ENCODE data around the gene PLCB4.
"Not testable (repeated sequence)": the region's sequence is repeated elsewhere in the genome, so short reads cannot be mapped to it uniquely, and the experiment has no call there.

Gene PLCB4

DNA sequence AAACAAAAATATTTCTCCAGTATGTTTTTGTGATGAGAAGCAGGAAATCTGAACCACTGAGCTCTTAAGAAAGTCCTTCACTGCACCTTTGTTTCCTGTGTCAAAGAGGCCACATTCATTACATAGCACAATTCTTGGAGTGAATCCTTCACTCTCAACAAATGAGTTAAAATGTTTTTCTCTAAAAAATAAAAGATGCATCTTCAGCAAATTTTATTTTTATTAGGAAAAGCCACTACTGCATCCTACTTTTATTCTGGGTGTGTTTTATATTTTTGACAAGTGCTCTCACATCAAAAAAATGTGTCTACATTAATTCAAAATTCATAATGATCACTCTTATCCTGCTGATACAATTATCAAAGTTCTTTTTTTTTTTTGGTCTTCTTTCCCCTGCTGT lies 76.3 kb downstream of the PLCB4 start:
- no peak for DNase-seq

DNA sequence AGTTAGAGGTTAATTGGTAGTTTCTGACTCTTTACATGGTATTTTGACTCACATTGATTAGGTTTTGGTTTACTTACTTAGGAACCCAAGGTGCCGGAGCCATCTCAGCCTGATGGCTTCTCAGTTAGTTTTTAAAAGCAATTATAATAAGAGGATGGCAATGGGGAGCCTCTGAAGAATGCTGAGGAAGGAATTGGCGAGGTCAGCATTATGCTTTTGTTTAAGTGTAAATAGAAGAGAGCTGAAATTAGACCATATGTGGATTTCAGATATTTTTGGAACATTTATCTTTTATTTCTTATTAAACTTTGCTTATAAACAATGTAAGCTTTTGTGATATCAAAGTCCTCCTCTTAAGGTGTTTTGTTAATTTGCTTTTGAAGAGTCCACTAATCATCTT lies 77.8 kb downstream of the PLCB4 start:
- DNase-seq = no peak

DNA sequence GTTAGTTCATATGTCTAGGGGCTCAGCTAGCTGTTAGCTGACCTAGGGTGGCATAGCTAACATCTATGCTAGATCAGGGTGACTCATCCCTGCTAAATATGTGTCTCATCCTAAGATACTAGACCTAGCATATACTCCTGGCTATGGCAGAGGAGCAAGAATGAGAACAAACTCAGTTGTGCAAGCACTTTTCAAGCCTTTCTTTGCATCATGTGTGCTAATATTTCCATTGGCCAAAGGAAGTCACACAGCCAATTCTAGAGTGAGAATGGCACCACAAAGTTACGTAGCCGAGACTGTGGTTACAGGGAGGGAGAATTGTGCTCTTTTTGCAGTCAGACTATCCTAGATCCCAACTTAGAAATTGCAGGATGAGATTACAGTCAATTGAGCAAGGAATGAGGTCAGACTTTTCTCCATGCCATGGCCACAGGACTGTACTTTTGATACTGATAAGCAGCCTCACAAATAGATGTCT lies 78.7 kb downstream of the PLCB4 start:
- no peak for DNase-seq

DNA sequence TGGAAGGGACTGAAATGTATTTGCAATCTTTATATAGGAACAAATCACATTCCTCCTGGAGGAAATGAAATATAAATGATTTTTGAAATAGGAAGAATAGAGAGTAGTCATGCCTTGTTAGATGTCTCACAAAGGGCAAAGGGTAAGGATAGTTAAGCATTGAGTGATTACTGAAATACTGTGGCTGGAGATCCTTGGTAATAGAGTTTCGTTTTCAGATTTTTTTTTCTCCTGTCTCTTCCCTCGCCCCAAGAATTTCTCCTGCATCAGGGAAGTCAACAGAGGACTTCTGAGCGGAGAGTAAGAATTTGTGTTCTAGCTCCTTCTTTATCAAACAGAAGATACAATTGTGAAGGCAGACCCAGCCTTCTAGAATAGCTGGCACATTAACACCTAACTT lies 79.4 kb downstream of the PLCB4 start:
- DNase-seq = no peak

DNA sequence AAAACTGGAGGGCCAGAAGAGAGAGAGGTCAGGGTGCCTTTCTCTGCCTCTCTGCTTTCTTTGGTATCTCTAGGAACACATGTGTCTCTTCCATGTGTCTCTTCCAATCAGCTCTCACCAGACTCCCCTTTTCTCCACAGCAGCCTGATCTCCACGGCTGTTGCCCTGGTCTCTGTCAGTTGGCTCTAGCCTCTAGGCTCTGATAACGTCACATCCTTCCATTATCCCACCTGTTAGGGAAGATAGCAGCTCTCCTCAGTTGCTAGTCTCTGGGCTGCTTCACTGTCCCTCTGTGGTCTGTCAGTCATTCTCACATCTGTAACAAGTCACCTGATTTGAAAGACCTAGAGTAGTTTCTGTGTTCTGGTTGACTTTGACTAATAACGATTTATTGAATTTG lies 80.2 kb downstream of the PLCB4 start:
- DNase-seq = no peak

DNA sequence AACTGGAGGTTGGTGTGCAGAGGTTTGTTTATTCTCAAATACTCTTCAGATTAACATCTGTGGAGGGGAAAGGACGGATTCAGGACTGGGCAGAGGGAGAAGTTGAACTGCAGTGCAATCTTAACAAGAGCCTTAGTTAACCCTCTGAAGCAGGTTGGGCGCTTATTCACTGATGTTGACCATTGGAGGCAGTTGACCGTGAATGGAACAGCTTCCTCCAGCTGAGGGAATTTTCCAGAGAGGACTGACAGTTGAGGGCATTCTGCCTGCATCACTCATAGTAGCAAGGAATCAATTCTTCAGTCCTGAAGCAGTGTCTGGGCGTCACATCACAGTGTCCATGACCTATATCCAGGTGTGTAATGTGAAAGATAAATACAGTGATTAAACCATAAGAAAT lies 80.9 kb downstream of the PLCB4 start:
- no peak for DNase-seq

DNA sequence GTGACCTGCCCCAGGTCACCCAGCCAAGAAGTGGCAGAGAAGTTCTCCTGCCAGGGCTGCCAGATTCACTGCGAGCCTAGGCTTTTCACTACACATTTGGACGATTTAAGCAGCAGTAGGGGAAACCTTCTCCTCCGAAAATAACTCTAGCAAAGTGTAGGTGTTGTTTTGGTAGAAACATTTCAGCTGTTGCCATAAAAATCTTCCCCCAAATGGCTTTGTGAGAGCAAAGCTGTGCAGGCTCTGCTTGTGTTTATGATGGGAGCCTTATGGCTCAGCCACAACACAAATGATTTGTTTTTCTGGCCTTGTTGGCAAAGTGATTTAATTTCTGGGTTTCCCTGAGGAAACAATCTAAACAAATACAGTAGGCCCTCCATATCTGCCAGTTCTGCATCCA lies 81.8 kb downstream of the PLCB4 start:
- no peak for DNase-seq

DNA sequence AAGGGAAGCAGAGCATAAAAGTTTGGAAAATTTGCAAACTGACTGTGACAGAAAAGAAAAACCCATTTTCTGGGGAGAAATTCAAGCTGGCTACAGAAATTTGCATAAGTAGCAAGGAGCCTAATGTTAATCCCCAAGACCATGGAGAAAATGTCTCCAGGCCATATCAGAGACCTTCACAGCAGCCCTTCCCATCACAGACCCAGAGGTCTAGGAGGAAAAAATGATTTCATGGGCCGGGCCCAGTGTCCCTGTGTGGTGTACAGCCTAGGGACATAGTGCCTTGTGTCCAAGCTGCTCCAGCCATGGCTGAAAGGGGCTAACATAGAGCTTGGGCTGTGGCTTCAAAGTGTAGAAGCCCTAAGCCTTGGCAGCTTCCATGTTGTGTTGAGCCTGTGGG lies 83.3 kb downstream of the PLCB4 start:
- DNase-seq = not testable (repeated sequence)

DNA sequence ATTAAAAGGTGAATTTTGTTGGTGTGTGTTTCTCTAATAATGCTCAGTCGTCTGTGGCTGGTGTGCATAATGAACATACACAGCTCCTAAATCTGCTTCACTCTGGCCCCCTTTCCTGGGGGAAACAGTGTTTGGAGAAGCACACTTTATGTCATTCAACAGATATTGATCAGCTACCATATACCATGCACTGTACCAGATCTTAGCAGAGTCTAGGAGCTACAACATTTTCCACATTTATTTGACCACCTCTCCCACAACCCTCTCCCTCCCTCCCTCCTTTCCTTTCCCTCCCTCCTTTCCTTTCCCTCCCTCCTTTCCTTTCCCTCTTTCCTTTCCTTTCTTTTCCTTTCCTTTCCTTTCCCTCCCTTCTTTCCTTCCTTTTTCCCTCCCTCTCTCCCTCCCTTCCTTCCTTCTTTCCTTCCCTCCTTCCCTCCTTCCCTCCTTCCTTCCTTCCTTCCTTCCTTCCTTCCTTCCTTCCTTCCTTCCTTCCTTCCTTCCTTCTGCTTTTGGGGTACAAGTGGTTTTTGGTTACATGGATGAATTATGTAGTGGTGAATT lies 85.7 kb downstream of the PLCB4 start:
- DNase-seq = no peak

DNA sequence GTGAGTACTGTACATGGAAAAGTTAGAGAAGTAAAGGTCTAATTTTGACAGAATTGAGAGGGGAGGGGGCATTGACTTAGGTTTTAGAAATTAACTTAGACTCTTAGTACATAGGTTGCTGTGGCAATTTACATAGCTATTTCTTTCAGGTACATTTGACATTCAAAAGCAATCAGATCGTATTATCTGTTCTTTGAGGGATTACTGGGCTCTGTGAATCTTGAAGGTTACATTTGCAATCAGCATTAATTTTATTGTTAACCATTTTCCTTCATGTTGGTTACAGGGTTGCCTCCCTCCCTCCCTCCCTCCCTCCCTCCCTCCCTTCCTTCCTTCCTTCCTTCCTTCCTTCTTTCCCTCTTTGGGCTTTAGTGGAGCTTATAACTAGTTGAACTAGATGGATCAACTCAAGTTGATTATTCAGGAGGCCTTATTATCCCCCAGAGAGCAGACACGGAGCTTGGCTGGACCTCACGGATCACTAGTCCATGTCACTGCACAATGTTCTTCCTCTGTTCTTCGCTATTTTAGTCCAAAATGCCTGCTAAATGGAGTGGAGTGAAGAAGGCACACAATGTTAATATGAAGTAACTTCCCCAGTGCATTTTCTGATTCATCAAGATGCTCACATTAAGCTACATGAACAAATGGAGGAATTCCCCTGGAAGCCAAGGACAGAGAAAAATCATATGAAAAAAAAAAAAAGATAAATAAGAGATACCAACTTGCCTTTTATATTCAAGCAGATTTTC lies 87.8 kb downstream of the PLCB4 start:
- no peak for DNase-seq

DNA sequence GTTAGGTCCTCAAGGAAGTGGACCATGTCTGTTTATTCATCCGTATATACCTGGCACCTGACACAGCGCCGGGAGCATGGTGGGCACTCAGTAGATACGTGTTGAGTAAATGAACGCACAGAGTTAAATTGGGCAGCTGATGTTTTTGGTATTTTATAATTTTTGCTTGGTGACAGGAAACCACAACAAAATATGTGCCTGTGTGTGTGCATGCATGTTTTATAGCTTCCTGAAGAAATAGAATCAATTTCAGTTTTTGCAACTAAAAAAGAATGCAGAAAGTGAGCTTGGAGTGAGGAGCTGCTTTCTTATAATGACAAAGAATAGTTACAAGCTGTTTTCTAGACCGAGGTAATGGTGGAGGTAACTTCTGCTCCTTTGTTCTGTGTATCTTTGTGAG lies 91.4 kb downstream of the PLCB4 start:
- DNase-seq = no peak

DNA sequence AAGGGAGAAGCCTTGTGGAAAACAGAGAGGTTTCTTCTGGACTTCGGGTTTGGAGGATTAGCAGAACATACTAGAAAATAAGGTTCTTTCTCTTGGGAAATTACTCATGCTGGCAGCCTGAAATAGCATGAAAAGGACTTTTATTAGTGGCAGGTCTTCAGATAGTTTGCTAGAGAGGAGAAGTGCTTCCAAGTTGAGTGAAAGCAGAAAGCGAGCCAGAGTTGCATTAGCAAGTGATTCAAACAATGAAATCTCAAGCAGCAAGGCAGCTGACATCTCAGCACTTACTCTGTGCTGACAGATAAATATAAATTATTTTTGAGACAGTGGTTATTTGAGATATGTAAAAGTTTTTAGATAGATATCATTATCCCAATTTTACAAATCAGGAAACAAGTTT lies 91.9 kb downstream of the PLCB4 start:
- DNase-seq = no peak

DNA sequence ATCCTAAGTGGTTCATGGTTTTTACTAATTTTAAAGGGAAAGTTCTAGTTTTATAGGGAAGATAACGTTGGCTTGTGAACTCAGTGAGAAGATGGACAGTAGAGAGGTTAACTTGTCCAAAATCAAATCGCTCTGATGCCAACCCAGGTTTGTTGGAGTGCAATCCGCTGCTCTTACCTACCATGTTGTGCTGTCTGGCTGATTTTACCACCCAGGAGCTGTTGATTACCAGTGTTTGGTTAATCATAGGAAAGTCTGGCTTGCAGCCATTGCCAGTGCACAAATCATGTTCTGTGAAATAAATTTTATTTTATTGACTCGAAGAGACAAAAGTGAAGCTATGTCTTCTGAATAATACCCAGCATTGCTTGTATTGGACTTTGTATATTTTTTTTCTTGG lies 92.4 kb downstream of the PLCB4 start:
- DNase-seq = no peak

DNA sequence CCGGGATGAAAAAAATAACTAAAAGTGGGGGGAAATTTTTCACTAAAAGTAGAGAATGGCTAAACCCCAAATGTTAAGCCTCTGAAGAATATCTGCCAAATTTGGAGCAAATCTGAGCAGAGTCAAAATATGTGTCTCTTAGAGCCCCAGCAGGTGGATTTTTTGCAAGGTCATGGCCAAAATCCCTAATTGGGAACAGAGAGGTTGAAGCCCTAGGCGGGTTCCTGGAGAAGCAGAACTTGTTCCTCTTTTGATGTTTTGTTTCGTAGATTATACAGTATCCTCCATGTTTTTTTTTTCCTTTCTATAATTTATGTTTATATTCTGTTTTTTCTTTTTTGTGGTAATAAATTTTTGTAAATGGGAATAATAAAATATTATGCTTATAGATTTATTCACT lies 94.4 kb downstream of the PLCB4 start:
- no peak for DNase-seq

DNA sequence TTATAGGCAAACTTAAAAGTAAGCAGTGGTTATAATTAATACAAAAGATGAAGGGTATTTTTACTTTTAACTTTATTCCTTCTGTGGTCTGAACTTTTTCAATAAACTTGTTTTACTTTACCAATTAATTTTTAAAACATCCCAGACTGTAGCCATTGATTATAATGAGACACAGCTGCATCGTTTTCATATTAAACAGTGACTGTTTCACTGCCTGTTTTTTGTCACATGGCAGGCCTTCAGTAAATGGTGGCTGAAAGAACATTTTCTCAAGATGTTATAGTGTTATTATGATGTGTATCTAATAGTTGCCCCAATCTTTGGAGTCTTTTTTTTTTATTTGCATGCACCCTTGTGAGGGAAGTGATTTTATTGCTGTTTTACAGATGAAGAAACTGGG lies 95.1 kb downstream of the PLCB4 start:
- DNase-seq = no peak

DNA sequence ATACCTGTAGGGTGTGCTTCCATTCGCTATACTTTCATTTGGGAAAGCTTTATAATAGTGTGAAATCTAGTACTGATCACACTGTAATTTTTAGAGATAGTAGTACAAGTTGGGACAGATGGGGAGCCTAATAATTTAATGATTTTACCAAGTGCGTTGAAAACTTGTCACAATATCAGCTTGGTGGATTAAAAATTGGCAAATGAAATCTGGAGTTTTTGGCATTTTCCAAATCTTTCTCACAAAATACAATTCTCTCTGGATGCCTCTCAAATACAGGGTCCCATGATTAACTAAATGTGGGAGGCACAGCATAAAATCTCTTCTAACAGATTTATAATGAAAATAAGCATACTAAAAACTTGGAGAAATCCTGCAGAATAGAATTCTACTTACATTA lies 96.4 kb downstream of the PLCB4 start:
- no peak for DNase-seq

DNA sequence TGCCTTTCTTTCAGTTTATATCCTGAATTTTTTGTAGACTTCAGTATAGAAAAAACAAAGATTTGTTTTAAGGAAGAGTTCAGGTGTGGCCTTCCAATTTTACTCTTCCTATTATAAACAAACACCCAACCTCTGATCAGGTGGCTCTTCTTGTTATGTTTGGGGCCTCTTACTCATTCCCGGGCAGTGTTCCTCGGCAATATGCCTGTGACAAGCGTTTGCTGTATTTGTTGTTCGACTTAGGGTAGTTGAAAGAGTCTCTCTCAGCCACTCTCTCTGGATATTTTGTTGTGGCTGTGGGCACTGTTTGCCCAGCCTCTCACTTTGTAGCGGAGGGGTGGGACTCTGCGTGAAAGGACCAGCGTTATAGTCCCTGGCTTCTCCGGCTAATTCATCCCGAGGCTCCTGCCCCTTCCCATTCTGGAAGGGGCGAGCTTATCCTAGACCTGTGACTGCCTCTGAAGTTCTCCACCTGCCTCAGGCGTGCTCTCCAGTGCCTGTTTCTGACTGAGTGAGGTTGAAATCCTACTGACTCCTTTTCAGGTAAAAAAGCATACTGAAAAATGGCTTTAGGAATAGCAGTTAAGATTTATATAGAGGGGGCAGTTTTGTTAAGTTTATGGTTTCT lies 97.4 kb downstream of the PLCB4 start:
- no peak for DNase-seq

DNA sequence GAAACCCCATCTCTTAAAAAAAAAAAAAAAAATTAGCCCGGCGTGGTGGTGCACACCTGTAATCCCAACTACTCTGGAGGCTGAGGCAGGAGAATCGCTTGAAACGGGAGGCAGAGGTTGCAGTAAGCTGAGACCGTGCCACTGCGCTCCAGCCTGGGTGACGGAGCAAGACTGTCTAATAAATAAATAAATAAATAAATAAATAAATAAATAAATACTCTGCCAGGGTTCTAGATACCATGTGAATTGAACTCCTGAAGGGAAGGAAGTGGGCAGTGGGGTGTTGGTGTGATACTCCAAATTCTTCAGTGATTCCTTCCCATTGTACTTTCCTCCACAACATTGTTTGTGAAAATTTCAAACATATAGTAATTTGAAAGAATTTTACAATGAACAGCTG lies 100.5 kb downstream of the PLCB4 start:
- no peak for DNase-seq

DNA sequence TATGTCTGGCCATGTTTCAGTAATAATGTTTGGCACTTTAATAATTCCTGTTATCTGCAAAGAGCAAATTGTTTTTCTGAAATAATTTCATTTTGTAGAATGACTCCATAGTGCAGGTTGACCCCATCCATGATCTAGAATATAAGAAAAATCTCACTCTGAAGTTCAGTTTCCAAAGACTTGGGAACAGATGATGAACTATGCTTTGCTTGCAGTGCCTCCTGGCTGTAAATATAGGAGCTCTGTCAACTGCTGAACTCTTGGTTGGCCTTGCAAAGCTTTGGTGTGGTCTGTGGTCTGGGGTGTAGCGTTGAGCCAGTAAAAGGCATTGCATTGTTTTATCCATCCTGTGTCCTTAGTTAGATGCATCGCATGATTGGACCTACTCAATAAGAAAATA lies 104.0 kb downstream of the PLCB4 start:
- no peak for DNase-seq

DNA sequence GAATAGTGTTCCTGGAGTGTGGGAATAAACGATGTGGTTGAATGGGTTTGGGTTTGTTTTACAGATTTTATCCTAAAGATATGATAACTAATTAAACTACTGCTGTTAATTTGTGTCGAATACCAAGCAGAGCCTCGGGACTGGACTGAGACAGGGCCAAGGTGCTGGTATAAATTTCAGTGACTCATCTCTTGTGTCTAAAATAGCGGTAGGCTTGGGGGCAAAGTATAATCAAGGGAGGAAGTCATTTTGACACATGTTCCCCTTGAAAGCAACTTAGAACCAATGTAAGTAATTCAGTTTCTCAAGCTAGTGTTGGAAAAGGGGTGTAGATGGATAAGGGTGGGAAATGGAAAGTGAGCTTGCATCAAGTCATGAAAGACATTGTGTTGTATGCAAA lies 108.4 kb downstream of the PLCB4 start:
- DNase-seq = no peak

DNA sequence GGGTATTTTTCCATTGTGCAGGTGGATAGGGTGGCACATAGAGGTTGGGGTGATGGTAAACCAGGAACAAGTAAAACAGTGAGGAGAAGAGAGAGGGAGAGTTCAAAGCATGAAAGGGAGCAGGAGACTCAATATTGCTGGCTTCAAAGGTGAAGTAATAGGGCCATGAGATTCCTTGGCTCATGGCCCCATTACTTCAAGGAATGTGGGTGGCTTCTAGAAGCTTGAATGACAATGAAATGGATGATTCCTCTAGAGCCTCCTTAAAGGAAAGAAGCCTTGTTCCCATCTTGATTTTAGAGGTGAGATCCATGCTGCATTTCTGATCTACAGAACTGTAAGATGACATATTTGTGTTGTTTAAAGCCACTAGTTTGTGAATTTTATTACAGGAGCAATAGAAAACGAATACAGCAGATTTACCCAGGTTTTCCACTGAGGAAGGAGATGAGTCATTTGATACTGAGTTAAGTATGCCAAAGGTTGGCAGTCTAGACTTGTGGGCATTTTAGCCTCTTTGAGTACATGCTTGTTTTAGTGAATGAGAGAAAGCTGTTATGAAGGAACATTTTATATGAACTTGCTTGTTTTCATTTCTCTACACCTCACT lies 110.4 kb downstream of the PLCB4 start:
- DNase-seq = no peak

DNA sequence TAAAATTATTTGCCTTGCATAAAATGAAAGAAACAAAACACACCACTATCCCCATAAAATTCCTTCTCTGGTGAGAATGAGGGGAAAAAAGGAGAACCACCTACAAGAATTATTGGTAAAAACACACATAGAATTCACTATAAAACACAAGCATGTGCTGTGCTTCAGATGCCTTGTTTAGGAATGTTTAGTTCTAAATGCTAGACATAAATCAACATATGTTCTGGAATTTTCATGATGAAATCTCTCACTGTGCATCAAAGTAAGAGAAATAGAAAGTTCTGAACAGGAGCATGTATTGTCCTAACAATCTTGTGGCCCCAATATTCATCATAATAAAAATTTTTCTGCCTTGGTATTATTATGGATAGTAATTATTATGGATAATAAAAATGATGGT lies 111.0 kb downstream of the PLCB4 start:
- DNase-seq = no peak

DNA sequence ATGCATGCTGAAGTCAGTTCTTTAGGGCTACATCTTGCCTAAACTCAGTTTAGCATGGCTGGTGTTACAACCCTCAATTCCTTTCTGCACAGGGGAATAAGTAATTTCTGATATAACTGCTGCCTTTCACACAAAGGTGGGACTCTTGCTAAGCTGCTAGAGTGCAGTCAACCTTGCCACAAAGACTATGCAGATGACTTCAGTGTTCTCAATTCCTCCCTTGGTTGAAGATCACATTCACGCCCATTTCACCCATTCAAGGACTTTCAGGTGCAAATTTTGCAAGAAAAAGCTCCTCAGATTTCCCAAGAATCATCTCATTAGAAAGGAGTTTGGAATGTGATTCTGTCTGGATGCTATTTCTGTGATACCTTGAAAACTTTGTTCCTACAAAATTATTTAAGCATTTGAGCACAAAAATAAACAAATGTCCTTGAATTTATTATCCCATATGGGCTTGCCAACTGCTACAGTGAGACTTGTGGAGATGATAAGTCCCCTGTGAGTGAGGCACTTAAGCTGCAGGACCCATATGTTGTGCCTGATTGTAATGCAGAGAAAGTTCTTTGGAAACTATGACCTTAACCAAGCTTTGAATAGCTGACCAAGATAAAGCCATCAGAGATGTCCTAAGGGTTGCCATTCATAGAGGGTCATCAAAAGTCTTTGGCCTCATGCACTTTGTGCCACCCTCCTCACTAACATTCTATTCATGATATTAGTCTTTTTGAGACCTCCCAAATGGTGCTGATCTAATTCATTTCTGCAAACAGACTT lies 111.8 kb downstream of the PLCB4 start:
- DNase-seq = no peak
